SH-SY5Y (cell line): ENCODE measurements around the gene TBC1D8.

Experiments
- GATA2 ChIP-seq: IDR thresholded peaks from 2 replicates; pipeline ENCODE4 v1.6.1; 2011; ENCODE audit warnings: mild to moderate bottlenecking, low read depth, low read length
- GATA3 ChIP-seq: IDR thresholded peaks from 2 replicates; pipeline ENCODE4 v1.6.1; 2011; ENCODE audit warnings: low read depth, mild to moderate bottlenecking, low read length, moderate library complexity

- TF ChIP-seq GATA3 (no peak), GATA2 (no peak)
Measured at GRCh38 chr2:101173707-101174295, 22.6 kb upstream of the TBC1D8 start.
